HG02642 (cell line): Measurements from ENCODE around the gene MS4A15.
"Not testable (repeated sequence)": the region's sequence is repeated elsewhere in the genome, so short reads cannot be mapped to it uniquely, and the experiment has no call there.

Experiments
- ATAC-seq: cut with Tn5 transposase; IDR thresholded peaks from one replicate; pipeline ENCODE4 v1.9.1; 2021; ENCODE audit warnings: mild to moderate bottlenecking; ENCODE audit not compliant: unreplicated experiment, poor library complexity

Gene MS4A15, protein sequence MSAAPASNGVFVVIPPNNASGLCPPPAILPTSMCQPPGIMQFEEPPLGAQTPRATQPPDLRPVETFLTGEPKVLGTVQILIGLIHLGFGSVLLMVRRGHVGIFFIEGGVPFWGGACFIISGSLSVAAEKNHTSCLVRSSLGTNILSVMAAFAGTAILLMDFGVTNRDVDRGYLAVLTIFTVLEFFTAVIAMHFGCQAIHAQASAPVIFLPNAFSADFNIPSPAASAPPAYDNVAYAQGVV

DNA sequence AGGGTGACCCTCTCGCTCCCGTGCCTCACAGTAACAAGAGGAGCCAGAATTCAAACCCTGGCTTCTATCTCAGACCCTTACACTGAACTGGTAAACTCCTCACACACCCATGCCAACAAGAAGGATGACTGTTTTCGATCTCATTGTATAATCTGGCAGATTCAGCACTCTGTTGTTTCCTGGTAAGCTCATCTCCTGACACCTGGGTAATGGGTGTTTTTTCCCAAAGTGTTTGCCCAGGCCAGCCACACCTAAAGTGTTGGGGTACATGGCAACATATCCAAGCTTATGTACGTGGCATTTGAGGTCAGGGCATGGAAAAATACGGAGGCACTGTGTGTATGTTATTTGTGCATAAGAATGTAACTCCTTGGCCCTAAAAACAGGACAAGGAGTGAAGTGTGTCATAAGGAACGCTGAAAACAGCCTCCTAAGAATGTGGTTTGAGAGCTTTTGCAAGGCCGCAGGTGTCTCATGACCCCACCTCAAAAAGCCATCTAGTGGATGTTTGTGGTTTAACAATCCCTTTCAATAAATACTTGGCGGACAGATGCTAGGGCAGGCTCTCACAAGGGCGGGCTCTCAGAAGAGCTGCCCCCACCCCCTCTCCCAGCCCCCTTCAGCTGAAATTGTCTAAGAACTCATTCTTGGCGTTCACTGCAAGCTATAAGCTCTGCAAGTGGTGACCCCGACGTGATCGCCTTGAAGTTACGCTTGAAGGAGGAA, at the start of gene MS4A15:
TSS of gene MS4A15 (plus strand) at position 561 of the 726 bp plus-strand sequence. CDS start 6,867 bp downstream, outside the sequence.
- ATAC-seq, result no peak

DNA sequence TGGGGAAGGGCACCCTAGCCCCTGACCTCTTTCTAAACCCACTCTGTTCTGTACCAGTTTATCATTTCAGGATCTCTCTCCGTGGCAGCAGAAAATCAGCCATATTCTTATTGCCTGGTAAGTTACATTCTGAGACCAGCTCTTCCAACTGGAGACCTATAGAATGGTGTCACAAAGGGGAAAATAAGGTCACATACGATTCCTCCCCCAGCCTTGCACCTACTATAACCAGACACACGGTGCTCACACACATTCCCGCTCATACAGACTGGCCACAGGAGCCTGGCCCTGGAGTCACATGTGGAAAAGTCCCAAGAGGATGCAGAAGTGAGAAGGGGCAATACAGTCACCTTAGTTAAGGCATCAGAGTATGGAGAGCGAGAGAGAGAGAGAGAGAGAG, 49.7 kb upstream of the MS4A15 start:
- ATAC-seq, result no peak

DNA sequence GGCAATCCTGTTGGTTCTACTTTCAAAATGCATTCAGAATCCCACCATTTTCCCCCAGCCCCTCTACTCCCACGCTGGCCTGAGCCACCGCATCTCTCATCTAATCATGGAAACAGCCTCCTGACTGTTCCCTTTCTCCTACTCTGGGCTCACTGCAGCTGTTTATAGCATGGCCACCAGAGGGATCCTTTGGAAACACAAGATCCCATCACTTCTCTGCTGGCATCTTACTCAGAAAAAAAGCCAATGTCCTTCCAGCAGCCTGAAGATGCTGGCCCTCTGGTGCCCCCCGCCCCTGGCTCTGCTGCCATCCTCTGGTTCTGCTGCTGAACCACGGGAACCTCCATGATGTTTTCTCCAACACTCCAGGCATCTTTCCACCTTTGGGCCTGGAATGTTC, 46.2 kb upstream of the MS4A15 start:
- ATAC-seq, result no peak

DNA sequence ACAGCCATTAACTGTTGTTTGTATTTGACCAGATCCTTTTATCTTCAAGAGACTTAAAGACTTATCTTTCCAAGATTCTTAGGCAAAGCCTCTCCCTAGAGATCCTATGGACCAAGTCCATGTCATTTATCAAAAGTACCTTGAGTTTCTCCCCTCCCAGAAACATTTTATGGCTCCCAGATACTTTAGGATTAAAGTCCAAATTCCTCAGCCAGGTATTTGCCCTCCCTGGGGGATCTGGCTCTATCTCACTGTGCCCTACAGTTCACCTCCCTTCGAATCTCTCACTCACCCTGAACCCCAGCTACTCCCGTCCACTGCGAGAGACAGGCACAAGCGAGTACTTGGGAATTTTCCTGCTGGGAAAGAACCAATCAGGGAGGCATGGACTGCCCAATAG, 45.4 kb upstream of the MS4A15 start:
- no peak for ATAC-seq

DNA sequence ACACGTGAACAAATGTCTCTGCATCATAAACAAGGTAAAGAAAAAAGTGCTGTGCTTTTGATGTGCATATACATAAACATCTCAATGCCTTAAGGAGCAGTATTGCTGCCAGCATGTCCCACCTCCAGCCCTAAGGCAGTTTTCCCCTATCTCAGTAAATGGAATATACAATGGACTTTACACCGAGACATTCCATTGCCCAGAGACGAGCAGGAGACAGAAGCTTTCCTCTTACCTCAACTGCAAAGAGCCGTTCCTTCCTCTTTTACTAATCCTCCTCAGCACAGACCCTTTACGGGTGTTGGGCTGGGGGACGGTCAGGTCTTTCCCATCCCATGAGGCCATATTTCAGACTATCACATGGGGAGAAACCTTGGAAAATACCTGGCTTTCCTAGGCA, 43.2 kb upstream of the MS4A15 start:
- not testable (repeated sequence) for ATAC-seq

DNA sequence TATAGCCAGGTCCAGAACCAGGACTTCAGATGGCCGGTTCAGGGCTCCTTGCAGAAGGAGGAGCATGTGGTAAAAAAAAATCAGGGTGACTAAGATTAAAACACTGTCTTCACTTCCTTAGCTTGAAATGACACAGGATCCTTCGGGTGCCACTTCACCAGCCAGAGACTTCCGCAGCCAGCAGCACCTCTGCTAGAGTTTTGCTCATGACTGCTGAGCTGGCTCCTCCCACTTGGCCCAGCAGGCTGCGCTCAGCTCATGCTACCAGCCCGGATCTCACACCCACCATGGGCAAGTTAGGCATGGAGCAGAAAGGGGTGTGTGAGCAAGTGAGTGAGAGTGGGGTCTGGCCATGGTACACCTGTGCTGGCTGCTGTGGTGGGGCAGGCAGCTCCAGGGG, 38.7 kb upstream of the MS4A15 start:
- ATAC-seq, result no peak

DNA sequence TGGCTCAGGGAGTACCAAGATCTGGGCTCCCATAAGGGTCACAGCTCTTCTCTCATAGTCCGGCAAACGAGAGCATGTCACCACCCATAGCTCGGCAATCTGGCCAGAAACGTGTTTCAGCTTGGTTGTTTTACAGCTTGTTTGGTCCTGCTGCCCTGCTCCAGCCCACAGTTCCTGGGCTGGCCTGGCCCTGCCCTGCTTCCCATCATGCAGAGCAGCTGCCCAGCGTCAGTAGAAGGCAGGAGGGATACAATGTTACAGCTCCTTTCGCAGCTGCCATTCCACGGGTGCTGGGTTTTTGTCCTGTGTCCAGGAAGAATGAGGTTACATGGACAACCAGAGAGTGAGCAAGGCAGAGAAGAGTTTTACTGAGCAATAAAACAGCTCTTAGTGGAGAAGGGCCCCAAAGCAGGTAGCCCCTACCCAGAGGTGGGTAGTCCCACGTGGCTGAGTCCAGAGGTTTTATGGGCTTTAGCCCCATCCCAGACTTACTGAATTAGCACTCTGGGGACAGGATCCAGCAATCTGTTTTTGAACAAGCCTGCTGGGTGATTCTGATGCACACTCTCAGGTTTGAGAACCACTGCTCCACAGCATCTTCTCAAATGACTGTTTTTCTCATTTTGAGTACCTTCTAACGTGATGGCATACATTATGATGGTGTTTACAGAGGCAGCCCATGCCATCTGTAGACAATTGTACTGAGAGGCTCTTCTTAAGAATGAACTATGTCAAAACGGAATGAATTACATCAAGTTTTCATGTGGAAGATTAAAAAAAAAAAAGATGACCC, 37.9 kb upstream of the MS4A15 start:
- ATAC-seq, result no peak

DNA sequence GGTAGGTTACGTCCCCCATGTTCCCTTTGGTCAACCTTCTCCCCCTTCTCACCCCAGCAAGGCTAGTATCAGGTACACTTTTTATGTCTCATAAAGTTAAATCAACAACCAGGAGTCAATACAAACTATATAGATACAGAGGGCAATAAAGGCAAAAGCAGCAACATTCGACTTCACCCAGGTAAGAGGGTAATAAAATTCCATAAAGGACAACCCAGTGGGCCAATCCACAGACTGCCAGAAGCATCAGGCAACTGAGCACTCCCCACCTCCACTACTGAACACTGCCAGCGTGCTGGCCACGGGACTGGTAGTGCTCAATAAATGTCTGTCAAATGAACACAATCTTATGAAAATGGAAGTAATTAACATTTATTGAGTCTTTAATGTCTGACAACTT, 37.3 kb upstream of the MS4A15 start:
- no peak for ATAC-seq

DNA sequence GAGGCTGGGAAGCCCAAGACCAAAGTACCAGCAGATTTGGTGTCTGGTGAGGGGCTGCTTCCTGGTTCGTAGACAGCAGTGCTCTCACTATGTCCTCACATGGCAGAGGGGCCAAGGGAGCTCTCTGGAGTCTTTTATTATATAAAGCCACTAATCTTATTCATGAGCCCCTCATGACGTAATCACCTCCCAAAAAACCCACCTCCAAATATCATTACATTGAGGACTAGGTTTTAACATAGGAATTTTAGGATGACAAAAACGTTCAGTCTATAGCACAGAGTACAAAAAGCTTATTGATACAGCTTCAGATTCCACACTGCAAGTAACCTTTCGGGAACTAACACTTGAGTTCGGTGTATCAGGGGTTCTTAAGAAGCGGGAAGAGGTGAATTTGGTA, 36.2 kb upstream of the MS4A15 start:
- ATAC-seq, result no peak

DNA sequence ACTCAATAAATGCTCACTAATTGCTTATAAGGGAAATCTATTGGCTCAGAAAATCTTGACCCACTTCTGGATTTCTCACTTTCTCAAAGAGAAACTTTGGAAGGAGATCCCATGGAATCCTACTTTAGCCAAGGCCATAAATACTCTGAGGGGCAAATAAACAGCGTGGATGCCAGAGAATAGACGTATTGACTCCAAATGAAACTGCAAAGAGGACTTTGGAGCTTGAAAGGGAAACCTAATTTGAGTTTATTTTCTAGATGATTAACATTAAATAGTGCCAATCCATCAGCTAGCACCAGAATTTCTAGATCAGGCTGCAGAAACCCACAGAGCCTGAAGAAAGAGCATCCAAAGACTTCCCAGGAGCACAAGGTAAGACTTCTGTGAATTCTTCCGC, 32.2 kb upstream of the MS4A15 start, which contains the start of gene MS4A18:
TSS of gene MS4A18 (plus strand) at position 301 of the 400 bp plus-strand sequence.
- no peak for ATAC-seq

DNA sequence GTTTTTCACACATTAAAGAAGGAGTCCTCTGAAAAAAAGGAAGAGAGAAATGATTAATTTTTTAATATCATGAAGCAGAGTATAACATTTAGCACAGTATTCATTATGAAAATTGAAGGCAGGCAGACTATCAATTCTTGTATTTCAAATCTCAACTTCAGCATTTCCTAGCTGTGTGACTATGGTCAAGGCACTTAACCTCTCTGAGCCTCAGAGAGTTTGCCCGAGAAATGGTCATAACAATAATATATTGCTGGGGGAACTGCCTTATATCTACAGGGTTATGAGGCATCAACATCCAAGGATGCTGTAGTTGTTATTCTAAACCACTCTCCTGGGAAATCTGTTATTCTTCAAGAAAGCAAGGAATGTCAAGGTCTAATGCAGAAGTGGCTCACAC, 31.1 kb upstream of the MS4A15 start:
- no peak for ATAC-seq

DNA sequence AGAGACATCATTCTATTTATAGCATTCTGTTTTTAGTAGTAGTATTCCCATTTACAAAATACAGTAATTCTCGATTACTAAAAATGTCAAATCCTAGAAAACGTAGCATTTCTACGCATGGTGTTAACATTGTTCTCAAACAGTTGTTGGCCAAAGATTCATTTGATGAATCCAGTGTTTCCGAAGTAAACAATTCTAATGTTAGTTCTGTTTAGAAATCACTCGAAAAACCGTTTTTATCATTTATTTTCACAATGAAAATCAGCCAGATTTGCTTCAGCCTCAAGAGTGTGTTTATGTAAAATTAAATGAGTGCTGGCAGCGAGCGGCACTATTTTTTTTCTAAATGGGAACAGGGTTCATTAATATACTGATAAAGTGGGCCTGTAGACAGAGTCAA, 25.1 kb upstream of the MS4A15 start:
- ATAC-seq, result no peak

DNA sequence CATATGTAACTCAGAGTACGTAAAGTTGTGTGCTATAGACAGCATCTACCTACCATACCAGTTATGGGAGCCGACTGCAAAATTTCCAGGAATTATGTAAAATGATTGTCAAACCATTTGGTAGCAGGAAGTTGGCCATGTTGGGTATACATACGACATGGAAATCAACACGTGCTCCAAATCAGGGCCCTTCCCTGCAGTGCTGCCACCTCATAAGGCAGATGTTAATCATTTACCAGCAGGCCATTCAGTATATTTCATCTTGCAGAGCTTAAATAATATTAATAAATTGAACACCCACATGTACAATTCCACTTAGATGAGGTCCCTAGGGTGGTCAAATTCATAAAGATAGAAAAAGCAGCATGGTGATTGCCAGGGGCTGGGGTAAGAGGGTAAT, 22.4 kb upstream of the MS4A15 start:
- no peak for ATAC-seq

DNA sequence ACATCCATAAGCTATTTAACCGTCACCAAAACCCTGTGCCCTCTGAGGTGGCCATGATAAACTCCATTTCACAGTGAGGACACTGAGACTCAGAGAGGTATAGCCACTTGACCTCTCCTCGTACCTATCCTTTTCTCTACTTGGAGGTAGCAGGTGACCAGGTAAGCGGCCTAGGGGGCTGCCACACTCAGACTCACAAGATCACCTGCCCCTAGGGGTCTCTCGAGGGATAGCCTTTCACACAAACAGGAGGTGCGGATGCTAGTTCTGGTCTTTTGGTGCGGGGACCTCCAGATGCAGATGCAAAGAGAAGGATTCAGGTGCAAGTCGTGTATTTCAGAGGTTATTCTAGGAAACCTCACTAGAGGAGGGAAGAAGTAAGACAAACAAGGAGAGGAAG, 17.6 kb upstream of the MS4A15 start:
- no peak for ATAC-seq

DNA sequence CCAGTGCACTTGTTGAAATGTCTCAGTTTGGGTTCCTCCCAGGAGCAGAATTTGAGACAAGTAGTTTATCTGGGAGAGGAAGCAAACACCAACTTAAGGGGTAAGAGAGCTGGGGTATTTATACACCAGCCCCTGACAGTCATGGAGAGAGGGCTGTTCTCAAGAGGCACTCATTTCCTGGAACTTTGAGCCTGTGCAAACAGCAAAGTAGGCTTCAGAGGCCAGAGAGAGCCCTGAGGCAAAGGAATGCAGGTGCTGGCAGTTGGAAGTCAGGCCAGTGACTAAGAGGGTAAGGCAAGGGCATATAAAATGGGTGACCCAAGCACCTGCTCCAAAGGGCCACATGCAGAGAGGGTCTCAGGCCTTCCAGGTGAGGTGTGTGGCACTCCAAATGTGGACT, 16.1 kb upstream of the MS4A15 start:
- ATAC-seq, result no peak

DNA sequence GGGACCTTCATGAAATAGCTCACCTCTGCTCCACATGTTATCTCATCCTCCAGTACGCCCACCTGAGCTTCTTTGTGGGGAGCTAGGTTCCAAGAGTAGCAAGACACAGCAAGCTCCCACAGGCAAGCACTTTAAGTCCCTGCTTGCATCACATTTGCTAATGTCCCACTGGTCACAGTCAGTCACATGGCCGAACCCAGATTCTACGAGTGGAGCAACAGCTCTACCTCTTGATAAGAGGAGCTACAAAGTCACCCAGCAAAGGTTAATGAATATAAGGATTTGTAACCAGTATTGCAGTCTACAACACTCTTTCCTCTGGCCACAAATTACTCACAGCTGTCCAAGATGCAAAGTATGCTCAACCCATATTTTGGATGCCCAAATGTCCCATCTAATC, 15.2 kb upstream of the MS4A15 start:
- no peak for ATAC-seq

DNA sequence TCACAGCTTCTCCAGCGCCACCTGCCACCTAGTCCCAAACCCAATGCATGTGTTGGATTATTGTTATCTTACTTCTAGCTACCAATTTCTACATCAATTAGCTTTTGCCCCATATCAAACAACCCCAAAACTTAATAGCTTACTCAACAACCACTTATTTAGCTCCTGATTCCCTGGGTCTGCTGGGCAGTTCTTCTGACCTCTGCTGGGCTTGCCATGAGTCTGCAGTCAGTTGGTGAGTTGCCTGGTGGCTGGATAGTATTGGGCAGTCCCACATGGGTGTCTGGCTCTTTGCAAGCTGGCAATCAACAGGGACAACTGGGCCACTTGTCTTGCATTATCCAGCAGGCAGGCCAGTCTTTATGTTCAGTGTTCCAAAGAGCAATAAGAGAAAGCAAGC, 13.6 kb upstream of the MS4A15 start:
- ATAC-seq, result no peak

DNA sequence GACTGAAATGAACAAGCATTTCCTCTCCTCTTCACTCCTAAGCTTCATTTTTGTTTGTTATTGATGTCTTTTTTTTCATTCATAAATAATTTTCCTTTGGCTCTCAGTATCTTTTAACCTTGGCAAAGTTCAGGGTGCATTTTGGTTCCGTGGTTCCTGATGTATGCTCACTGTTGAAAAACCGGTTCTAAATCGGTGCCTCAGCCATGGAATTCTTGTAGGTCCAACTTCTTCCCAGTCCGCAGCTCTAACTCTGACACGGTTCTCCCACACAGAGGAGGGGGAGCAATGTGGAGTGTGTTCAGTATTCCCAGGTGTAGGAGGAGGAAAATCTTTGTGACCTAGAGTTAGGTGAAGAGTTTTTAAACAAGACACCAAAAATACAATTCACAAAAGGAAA, 12.6 kb upstream of the MS4A15 start:
- no peak for ATAC-seq

DNA sequence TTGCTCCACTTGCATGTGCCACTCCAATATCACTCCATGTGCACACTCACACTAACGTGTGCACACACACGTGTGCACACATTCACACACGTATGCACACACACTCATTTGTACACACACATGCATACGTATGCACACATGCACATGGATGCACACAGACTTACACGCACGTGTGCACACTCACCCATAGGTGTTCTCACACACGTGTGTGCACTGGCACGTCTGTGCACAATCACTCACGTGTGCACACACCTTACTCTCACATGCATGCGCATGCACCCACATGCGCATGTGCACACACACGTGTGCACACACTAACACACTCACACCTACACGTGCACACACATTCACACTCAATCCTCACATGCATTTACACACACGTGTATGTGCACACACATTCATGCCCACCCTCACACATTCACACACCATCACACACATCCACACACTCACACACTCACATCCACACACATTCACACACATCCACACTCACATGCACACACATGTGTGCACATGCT, 9.3 kb upstream of the MS4A15 start:
- ATAC-seq, result no peak

DNA sequence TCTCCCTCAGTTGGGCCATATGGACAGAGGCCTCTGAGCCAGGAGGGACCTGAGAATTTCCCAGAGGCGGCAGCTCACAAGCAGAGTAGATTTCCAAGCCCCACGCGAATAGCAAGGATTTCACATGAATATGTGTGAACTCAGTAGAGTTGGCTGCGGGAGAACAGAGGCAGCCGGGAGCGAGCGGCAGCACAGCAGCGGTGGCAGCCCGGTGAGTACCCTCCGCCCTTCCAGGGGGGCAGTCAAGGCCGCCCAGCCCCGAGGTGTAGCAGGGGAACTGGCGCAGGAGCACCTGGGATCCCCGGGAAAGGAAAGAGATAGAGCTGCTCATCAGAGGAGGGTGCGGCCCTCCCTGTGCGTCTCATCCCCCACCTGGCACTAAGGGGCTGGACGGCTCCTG, 8.4 kb upstream of the MS4A15 start:
- no peak for ATAC-seq

DNA sequence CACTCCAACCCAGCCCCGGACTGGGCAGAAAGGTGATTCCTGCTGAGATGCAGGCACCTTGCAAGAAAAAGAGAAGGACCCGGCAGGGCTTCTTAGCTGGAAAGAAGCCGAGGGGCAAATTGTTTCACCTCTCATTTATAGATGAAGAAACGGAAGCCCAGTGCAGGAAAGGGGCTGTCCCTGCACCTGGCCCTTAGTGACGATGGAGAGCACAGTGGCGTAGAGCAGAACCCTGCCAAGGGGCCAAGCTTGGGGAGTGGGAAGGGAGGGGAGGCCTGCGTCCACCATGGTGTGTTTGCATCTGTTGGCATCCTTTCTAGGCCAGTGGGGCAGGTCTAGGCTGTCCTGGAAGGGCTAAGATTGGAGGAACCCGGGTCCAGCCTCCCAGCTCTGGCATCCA, 7.8 kb upstream of the MS4A15 start:
- no peak for ATAC-seq
